ENCODE measurements around the gene CTSH. TPM values are rescaled to one million over a fixed set of nuclear protein-coding genes. Genes with fewer than 3 reads are reported as not detected.

The CTSH gene
- total and polyA plus RNA-seq, 2 of the 13 experiments (the other 11 are each of a cell fraction or from before 2014, with no cell fraction given) = 265 to 653 TPM

GRCh38 chr15:78993931-78994530 lies 49.2 kb upstream of the CTSH start (continued):
- no peak for TF ChIP-seq ZNF407 (CRISPR knock-in tag; IDR thresholded peaks at IDR 0.05; ENCODE audit: not compliant biosample characterization)
- TF ChIP-seq PRMT3 (CRISPR knock-in tag; IDR thresholded peaks at IDR 0.05; ENCODE audit: borderline replicate concordance, low read depth) = no peak; the same call in 1 of the 2 replicates
- no peak; the same call in 1 of the 2 replicates for TF ChIP-seq NCOA5 (CRISPR knock-in tag; IDR thresholded peaks at IDR 0.05)
- peak; percentile 96 for TF ChIP-seq THRA (CRISPR knock-in tag; IDR thresholded peaks at IDR 0.05; ENCODE audit: borderline replicate concordance)
- peak; percentile 75; the same call in 1 of the 2 replicates for TF ChIP-seq ZNF276 (CRISPR knock-in tag; IDR thresholded peaks at IDR 0.05; ENCODE audit: low read depth)
- TF ChIP-seq SP140L (CRISPR knock-in tag; IDR thresholded peaks at IDR 0.05; ENCODE audit: borderline replicate concordance) = no peak
- no peak for TF ChIP-seq ATF7 (IDR thresholded peaks at IDR 0.05)
- TF ChIP-seq ATF7 (CRISPR knock-in tag; IDR thresholded peaks at IDR 0.05) = no peak; the same call in 1 of the 2 replicates
- peak; percentile 89 for TF ChIP-seq GABPB1 (CRISPR knock-in tag; IDR thresholded peaks at IDR 0.05)
- peak; percentile 80; the same call in 1 of the 2 replicates for TF ChIP-seq ZSCAN29 (CRISPR knock-in tag; conservative IDR thresholded peaks at IDR 0.05)
- TF ChIP-seq TP53 (CRISPR knock-in tag; conservative IDR thresholded peaks at IDR 0.05) = peak; percentile 79; the same call in 1 of the 2 replicates
- TF ChIP-seq NPAS2 (CRISPR knock-in tag; IDR thresholded peaks at IDR 0.05; ENCODE audit: borderline replicate concordance) = no peak
- TF ChIP-seq HMGA1 (CRISPR knock-in tag; conservative IDR thresholded peaks at IDR 0.05) = no peak
- no peak for TF ChIP-seq MYNN (CRISPR knock-in tag; IDR thresholded peaks at IDR 0.05; ENCODE audit: low read depth)
- TF ChIP-seq KLF16 (CRISPR knock-in tag; IDR thresholded peaks at IDR 0.05) = peak in 1 of 2 experiments; percentile 92; a peak in 2 of 4 replicates
- TF ChIP-seq NAIF1 (CRISPR knock-in tag; IDR thresholded peaks at IDR 0.05; ENCODE audit: borderline replicate concordance) = peak; percentile 73; the same call in 1 of the 2 replicates
- peak; percentile 79 for TF ChIP-seq RBM39 (IDR thresholded peaks at IDR 0.05; ENCODE audit: low read depth, low read length, poor library complexity, severe bottlenecking)
- TF ChIP-seq FOSL1 (CRISPR knock-in tag; IDR thresholded peaks at IDR 0.05; ENCODE audit: borderline replicate concordance) = peak; percentile 73; the same call in 1 of the 2 replicates
